Measurements from ENCODE around the gene ST3GAL2. TPM values are rescaled to one million over a fixed set of nuclear protein-coding genes. Genes with fewer than 3 reads are reported as not detected.
A peak's percentile ranks its signal among the peaks of the same experiment; 100 is the strongest.

Gene ST3GAL2
- total and polyA plus RNA-seq, 10 of the 15 experiments (the other 5 are each of a cell fraction or from before 2014, with no cell fraction given): 0.95 to 61.7 (median 25.9) TPM

- peak overlapping the region; percentile 39; the same call in 1 of the 2 replicates for H3K9ac ChIP-seq (ENCODE audit: control insufficient read depth, insufficient read depth, low read length)
- intact Hi-C loops (cut with micrococcal nuclease; ENCODE audit: unreplicated experiment) (no loop called here), in situ Hi-C loops (cut with MboI) (loop anchor here (25.0 kb wide), 1 partner anchor 1646 kb away; no protein-coding TSS in a partner anchor)
- RAD21 ChIA-PET (ENCODE audit: unreplicated experiment): interaction anchor here (1.0 to 3.0 kb wide), 10 partner anchors 10 to 115 kb away, joined by 4 to 32 read pairs (median 6); partner anchors contain the start of genes COG4, SF3B3 and ST3GAL2
- peaks cover 58% of the 10 kb centered on the region for H3K4me1 ChIP-seq (ENCODE audit: control insufficient read depth, insufficient read depth, low read length)
- SMC1A ChIA-PET (ENCODE audit: uncharacterized antibody, unreplicated experiment): interaction anchor here (1.2 to 4.2 kb wide), 11 partner anchors 10 to 69 kb away, joined by 3 to 39 read pairs (median 6); partner anchors contain the start of gene FCSK
- POLR2A ChIA-PET: interaction anchor here (0.6 to 4.3 kb wide), 11 partner anchors 9 to 114 kb away, joined by 3 to 47 read pairs (median 7); partner anchors contain the start of gene ST3GAL2
- DNase-seq (ENCODE audit: low read depth, low spot score) (no peak), ATAC-seq (peak; percentile 13), FAIRE-seq (peak; percentile 18)
- H3K27ac ChIP-seq (ENCODE audit: control insufficient read depth, insufficient read depth): peak overlapping the region; percentile 81
- peak overlapping the region; percentile 40; the same call in 1 of the 2 replicates for H3K4me3 ChIP-seq
- 58% methylated on average over 10 of the region's 10 CpGs for WGBS (ENCODE audit: insufficient coverage, insufficient replicate concordance, low lambda C conversion rate, missing lambda C conversion rate)
- no peaks in the 10 kb centered on the region; a peak in 1 of 4 replicates for H3K27me3 ChIP-seq (replicated peaks in 1 of 2; ENCODE audit: control insufficient read depth in 2 of 2, insufficient read depth in 2 of 2, low read length in 1 of 2)
- no TSS peak for BruUV-seq (replicated peaks)
- peak overlapping the region; percentile 85 for H3K4me2 ChIP-seq (ENCODE audit: control insufficient read depth, insufficient read depth)
- H2AFZ ChIP-seq (ENCODE audit: control insufficient read depth, low read depth, low read length): peak overlapping the region; percentile 35
- CTCF ChIA-PET: interaction anchor here (0.7 to 3.3 kb wide), 11 partner anchors 9 to 120 kb away, joined by 3 to 14 read pairs (median 4); no protein-coding TSS in a partner anchor
- peaks cover 6 to 15% of the 10 kb centered on the region in 2 experiments; a peak in 3 of 4 replicates for H3K36me3 ChIP-seq (ENCODE audit: control insufficient read depth in 2 of 2, insufficient read depth in 2 of 2, low read length in 1 of 2)
- peaks cover 72% of the 10 kb centered on the region for H3K79me2 ChIP-seq (ENCODE audit: control insufficient read depth, insufficient read depth, low read length)
- no peaks in the 10 kb centered on the region for H3K9me3 ChIP-seq (replicated peaks; ENCODE audit: control insufficient read depth, insufficient read depth, low read length)
- no peaks in the 10 kb centered on the region for H4K20me1 ChIP-seq (ENCODE audit: control insufficient read depth, insufficient read depth)
- no peak for TF ChIP-seq EGR1 (IDR thresholded peaks at IDR 0.05; ENCODE audit: borderline replicate concordance in 1 of 2, low read depth in 2 of 2, low read length in 2 of 2)
- no peak for TF ChIP-seq LARP7 (IDR thresholded peaks at IDR 0.05)
- TF ChIP-seq NR2C1 (IDR thresholded peaks at IDR 0.05): no peak
- no peak for TF ChIP-seq NR2F1 (conservative IDR thresholded peaks at IDR 0.05)
- peak; percentile 13 for TF ChIP-seq SP1 (IDR thresholded peaks at IDR 0.05; ENCODE audit: low read depth, low read length)
- peak; percentile 47 for TF ChIP-seq POLR2A (IDR thresholded peaks at IDR 0.05; ENCODE audit: low read depth, low read length)
- peak; percentile 30; the same call in 1 of the 2 replicates for TF ChIP-seq POLR2AphosphoS5 (IDR thresholded peaks at IDR 0.05; ENCODE audit: low read length)
- peak; percentile 33 to 51; a peak in 2 of 4 replicates for TF ChIP-seq SRF (IDR thresholded peaks at IDR 0.05; ENCODE audit: low read depth in 2 of 2, low read length in 2 of 2)
- TF ChIP-seq ZBTB33 (IDR thresholded peaks at IDR 0.05): no peak
- no peak for TF ChIP-seq NFYB (IDR thresholded peaks at IDR 0.05; ENCODE audit: insufficient read depth, low read depth, low read length)
- TF ChIP-seq CREB1 (IDR thresholded peaks at IDR 0.05; ENCODE audit: low read depth): 0 out of 2 replicates have a peak, but pooled peaks have one; percentile 6
- 0 out of 2 replicates have a peak, but pooled peaks have one; percentile 28 for TF ChIP-seq TAF1 (IDR thresholded peaks at IDR 0.05; ENCODE audit: borderline replicate concordance, low read depth, low read length)
- peak; percentile 30 for TF ChIP-seq RUNX3 (IDR thresholded peaks at IDR 0.05; ENCODE audit: low read length)
- peak; percentile 47 for TF ChIP-seq MEF2B (IDR thresholded peaks at IDR 0.05; ENCODE audit: partially characterized antibody, poor library complexity, severe bottlenecking)
- TF ChIP-seq YY1 (IDR thresholded peaks at IDR 0.05; ENCODE audit: low read depth, low read length): no peak
- no peak for TF ChIP-seq E2F8 (IDR thresholded peaks at IDR 0.05; ENCODE audit: low read depth, partially characterized antibody)
- no peak for TF ChIP-seq STAT3 (IDR thresholded peaks at IDR 0.05; ENCODE audit: low read depth, low read length)
- no peak for TF ChIP-seq IRF4 (IDR thresholded peaks at IDR 0.05; ENCODE audit: low read depth, low read length)
- no peak for TF ChIP-seq RBBP5 (conservative IDR thresholded peaks at IDR 0.05)
- TF ChIP-seq CBX5 (IDR thresholded peaks at IDR 0.05; ENCODE audit: low read depth): no peak
These were observed 31.1 kb downstream of the ST3GAL2 start for GRCh38 chr16:70407811-70408274.

Measured in GM12878 (cell line).